Nephron (organoid): ENCODE data around the gene PPP1CA.
A peak's percentile ranks its signal among the peaks of the same experiment; 100 is the strongest.

Experiments used
- H3K27ac Mint-ChIP-seq, 3 experiments: 2 replicates each; pipeline ENCODE4 v1.8.0; 2020; ENCODE audit warnings: mixed read lengths in 3 of 3, mild to moderate bottlenecking in 2 of 3, moderate library complexity in 1 of 3
- H3K27me3 Mint-ChIP-seq: 2 replicates; pipeline ENCODE4 v1.8.0; 2021; ENCODE audit warnings: low read depth, mild to moderate bottlenecking, moderate library complexity, mixed read lengths
- H3K36me3 Mint-ChIP-seq: 2 replicates; pipeline ENCODE4 v1.8.0; 2020; ENCODE audit warnings: low read depth, mixed read lengths
- H3K4me1 Mint-ChIP-seq: 2 replicates; pipeline ENCODE4 v1.8.0; 2020; ENCODE audit warnings: mixed read lengths
- H3K4me3 Mint-ChIP-seq, 3 experiments: 2 replicates each; pipeline ENCODE4 v1.8.0; 2020; ENCODE audit warnings: mild to moderate bottlenecking in 3 of 3, mixed read lengths in 3 of 3, moderate library complexity in 2 of 3
- H3K9me3 Mint-ChIP-seq: 2 replicates; pipeline ENCODE4 v1.8.0; 2020; ENCODE audit warnings: mixed read lengths
- CTCF ChIP-seq, 3 experiments: fragments of 200-600 bp; sonication (generic); IDR thresholded peaks; one replicate each; pipeline ENCODE4 v1.5.0; 2021; ENCODE audit warnings: antibody characterized with exemption in 3 of 3; ENCODE audit not compliant: unreplicated experiment in 3 of 3

Gene PPP1CA

DNA sequence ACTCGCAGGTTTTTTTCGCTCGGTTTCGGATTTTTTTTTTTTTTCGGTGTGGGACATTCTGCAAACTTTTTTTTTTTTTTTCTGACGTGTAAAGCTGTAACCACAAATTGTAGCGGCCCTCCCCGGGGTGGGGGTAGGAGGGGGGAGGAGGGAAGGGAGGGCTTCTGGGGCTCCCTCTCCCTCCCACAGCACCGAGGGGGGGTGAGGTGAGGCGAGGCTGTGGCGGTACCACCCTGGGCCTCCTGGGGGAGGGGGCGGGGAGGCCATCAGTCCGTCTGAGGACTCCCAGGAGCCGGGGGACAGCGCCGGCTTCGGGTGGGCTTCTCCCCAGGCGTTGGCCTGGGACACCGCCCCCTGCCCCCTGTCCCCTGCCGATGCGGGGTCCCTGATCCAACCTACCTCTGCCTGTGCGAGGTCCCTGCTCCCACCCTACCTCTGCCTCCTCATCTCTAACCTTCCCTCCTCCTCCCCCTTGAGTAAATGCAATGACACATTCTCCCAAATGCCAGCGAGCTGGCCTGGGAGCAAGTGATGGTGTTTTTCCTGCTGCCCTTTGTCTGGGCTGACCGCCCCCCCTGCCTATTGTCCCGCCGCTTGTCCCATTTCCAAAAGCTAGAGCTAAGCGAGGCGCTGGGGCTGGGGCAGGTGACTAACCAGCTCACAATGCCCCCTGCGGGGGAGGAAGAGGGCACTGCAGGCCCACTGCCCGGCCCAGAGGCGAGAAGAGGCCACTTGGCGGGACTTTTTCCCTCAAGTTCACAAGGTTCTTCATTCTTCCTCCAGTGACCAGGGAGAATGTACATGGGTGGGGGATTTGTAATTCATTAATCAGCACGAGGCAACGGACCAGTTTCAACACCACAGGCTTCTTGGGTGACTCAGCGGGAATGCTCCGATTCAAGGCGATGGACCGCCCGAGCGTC is 27.7 kb downstream of the PPP1CA start:
- H3K4me3 Mint-ChIP-seq, result peak overlapping the region; percentile 87 to 93 (median 93)
- H3K27ac Mint-ChIP-seq, result peak overlapping the region; percentile 97 to 99 (median 99)
- peaks cover 36% of the 10 kb centered on the region for H3K27me3 Mint-ChIP-seq
- H3K36me3 Mint-ChIP-seq, result no peaks in the 10 kb centered on the region
- H3K4me1 Mint-ChIP-seq, result peaks cover 53% of the 10 kb centered on the region
- H3K9me3 Mint-ChIP-seq, result no peaks in the 10 kb centered on the region
- peak in 2 of 3 experiments; percentile 22 to 28 for TF ChIP-seq CTCF (IDR thresholded peaks at IDR 0.05; ENCODE audit: unreplicated experiment in 3 of 3)

- no peak for TF ChIP-seq CTCF (IDR thresholded peaks at IDR 0.05; ENCODE audit: unreplicated experiment in 3 of 3)
- Mint-ChIP-seq H3K4me1 (peaks cover 57% of the 10 kb centered on the region), H3K36me3 (no peaks in the 10 kb centered on the region), H3K4me3 (peak within 1 kb of the TSS; percentile 87 to 93 (median 93)), H3K27me3 (peaks cover 36% of the 10 kb centered on the region), H3K27ac (peak within 1 kb of the TSS; percentile 97 to 99 (median 99)), H3K9me3 (no peaks in the 10 kb centered on the region)
Observed at GRCh38 chr11:67372993-67373647, 28.5 kb downstream of the PPP1CA start, which contains the start of gene CLCF1. Gene CLCF1, minus strand, starts transcription at chr11:67373598. Its CDS starts 59 bp downstream, at chr11:67373539.

DNA sequence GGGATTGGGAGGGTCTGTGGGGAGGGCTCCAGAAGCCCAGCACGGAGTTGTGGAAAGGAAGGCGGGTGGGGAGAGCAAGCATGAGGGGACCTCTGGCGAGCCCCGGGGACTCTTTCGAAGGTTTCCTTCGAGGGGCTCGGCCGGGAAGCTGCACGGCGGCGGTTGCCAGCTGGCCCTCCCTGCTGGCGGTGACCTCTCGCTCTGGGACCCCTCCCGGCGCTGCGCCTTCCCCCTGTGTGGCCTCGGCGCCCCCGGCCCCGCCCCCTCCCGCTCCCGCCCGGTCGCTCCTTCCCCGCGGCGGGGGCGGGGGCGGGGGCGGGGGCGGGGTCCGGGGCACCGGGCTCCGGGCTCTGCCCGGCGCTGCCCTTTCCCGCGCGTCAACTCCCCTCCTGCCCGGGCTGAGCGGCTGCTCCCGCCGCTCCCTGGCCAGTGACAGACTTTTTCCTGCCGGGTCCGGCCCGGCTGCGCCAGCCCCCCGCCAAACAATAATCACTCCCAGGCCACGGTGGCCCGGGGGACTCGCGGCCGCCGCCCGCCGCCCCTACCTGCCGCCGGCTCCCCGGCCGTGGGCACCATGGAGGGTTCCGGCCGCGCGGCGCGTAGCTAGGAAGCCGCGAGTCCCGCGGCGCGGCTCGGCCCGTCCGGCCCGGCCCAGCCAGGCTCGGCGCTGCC is 29.2 kb downstream of the PPP1CA start:
- peak overlapping the region; percentile 88 to 92 (median 91) for H3K4me3 Mint-ChIP-seq
- H3K27ac Mint-ChIP-seq, result peak overlapping the region in 1 of 3 experiments; percentile 59
- no peaks in the 10 kb centered on the region for H3K36me3 Mint-ChIP-seq
- TF ChIP-seq CTCF (IDR thresholded peaks at IDR 0.05; ENCODE audit: unreplicated experiment in 3 of 3), result no peak
- H3K4me1 Mint-ChIP-seq, result peaks cover 63% of the 10 kb centered on the region
- no peaks in the 10 kb centered on the region for H3K9me3 Mint-ChIP-seq
- peaks cover 36% of the 10 kb centered on the region for H3K27me3 Mint-ChIP-seq

DNA sequence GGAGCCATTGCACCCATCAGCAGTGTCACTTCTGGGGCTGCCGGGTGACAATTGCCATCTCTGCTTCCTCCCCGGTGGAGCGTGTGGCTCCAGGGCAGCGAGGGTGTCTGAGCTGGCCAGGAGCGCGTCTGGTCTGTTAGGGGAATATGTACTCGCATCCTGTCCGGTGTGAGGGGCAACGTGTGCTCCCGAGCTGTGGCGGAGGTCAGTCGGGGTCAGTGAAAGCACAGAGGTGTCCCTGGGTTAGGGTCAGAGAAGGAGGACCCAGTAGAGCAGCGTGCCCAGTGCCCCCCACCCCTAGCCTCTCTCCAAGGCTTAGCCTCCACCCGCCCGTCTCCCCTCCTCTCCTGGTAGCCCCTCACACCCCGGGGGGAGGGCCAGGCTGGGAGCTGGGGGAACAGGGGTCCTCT is 29.7 kb downstream of the PPP1CA start:
- no peak for TF ChIP-seq CTCF (IDR thresholded peaks at IDR 0.05; ENCODE audit: unreplicated experiment in 3 of 3)
- H3K36me3 Mint-ChIP-seq, result no peaks in the 10 kb centered on the region
- peak overlapping the region; percentile 88 to 92 (median 91) for H3K4me3 Mint-ChIP-seq
- peaks cover 34% of the 10 kb centered on the region for H3K27me3 Mint-ChIP-seq
- peaks cover 61% of the 10 kb centered on the region for H3K4me1 Mint-ChIP-seq
- H3K27ac Mint-ChIP-seq, result peak overlapping the region; percentile 59 to 96 (median 94)
- H3K9me3 Mint-ChIP-seq, result no peaks in the 10 kb centered on the region

GRCh38 chr11:67371189-67371910 is 30.3 kb downstream of the PPP1CA start:
- Mint-ChIP-seq H3K36me3 (no peaks in the 10 kb centered on the region), H3K27me3 (peaks cover 29% of the 10 kb centered on the region), H3K27ac (peak overlapping the region; percentile 59 to 96 (median 94)), H3K4me1 (peaks cover 60% of the 10 kb centered on the region), H3K4me3 (peak overlapping the region; percentile 88 to 92 (median 91)), H3K9me3 (no peaks in the 10 kb centered on the region)
- peak; percentile 40 to 43 (median 42) for TF ChIP-seq CTCF (IDR thresholded peaks at IDR 0.05; ENCODE audit: unreplicated experiment in 3 of 3)
